HL-60 (cell line): Measurements from ENCODE around the gene MTIF2.
A peak's percentile ranks its signal among the peaks of the same experiment; 100 is the strongest.
"Not testable (repeated sequence)": the region's sequence is repeated elsewhere in the genome, so short reads cannot be mapped to it uniquely, and the experiment has no call there.

ENCODE experiments used
- DNase-seq, 2 experiments: peaks; one replicate each; pipeline ENCODE4 v3.0.0-alpha.2; 2010 to 2020; ENCODE audit warnings: low read depth in 1 of 2, low spot score in 1 of 2
- H3K27ac ChIP-seq: fragments of 250-450 bp; sonication (Bioruptor Pico); replicated peaks from 2 replicates; pipeline ENCODE4 v1.5.1; 2020; ENCODE audit warnings: mild to moderate bottlenecking, moderate library complexity
- H3K27me3 ChIP-seq: fragments of 250-450 bp; sonication (Bioruptor Pico); 2 replicates; pipeline ENCODE4 v1.5.1; 2021; ENCODE audit warnings: mild to moderate bottlenecking, moderate library complexity; ENCODE audit not compliant: insufficient read depth, poor library complexity, severe bottlenecking
- H3K4me3 ChIP-seq: replicated peaks from 2 replicates; pipeline ENCODE4 v1.5.1; 2011; ENCODE audit warnings: mild to moderate bottlenecking, control low read depth, low read length; ENCODE audit not compliant: insufficient read depth
- GABPA ChIP-seq: IDR thresholded peaks from 2 replicates; pipeline ENCODE4 v1.6.1; 2012; ENCODE audit warnings: low read depth
- POLR2AphosphoS5 ChIP-seq: IDR thresholded peaks from 2 replicates; pipeline ENCODE4 v1.6.1; 2012; ENCODE audit warnings: low read depth
- SPI1 ChIP-seq: IDR thresholded peaks from 2 replicates; pipeline ENCODE4 v1.6.1; 2012; ENCODE audit warnings: low read depth, mild to moderate bottlenecking, borderline replicate concordance
- TF ChIP-seq, protein P1 (sequence below): IDR thresholded peaks from one replicate; pipeline ENCODE4 v1.5.1; 2011; ENCODE audit warnings: low read length, control low read depth, inconsistent platforms; ENCODE audit not compliant: insufficient read depth
- TF ChIP-seq, protein P2 (sequence below): IDR thresholded peaks from 2 replicates; pipeline ENCODE4 v1.6.1; 2012; ENCODE audit warnings: low read depth; ENCODE audit not compliant: insufficient replicate concordance

The MTIF2 gene

DNA sequence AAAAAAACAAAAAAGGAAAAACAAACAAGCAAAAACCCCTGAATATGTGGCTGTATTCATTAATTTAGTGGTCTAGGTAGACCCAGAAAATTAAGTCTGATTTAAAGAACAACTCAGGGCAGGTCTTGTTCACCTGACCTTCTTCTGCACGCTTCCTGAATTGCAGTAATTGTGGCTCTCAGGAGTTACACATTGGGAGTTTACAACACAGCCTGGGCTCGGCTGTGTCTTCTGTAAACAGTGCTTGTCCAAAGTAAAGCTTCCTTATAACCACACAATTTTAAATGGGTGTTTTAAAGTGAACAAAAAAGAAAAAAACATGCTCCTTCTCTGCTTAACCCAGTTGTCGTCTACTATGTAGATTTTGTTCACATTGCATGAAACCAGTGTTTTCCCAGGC, 8.3 kb upstream of the MTIF2 start:
- DNase-seq = peak in 1 of 2 experiments; percentile 27
- no peak overlapping the region for H3K27ac ChIP-seq
- H3K4me3 ChIP-seq = no peak overlapping the region
- no peaks in the 10 kb centered on the region for H3K27me3 ChIP-seq
- TF ChIP-seq, protein P1, sequence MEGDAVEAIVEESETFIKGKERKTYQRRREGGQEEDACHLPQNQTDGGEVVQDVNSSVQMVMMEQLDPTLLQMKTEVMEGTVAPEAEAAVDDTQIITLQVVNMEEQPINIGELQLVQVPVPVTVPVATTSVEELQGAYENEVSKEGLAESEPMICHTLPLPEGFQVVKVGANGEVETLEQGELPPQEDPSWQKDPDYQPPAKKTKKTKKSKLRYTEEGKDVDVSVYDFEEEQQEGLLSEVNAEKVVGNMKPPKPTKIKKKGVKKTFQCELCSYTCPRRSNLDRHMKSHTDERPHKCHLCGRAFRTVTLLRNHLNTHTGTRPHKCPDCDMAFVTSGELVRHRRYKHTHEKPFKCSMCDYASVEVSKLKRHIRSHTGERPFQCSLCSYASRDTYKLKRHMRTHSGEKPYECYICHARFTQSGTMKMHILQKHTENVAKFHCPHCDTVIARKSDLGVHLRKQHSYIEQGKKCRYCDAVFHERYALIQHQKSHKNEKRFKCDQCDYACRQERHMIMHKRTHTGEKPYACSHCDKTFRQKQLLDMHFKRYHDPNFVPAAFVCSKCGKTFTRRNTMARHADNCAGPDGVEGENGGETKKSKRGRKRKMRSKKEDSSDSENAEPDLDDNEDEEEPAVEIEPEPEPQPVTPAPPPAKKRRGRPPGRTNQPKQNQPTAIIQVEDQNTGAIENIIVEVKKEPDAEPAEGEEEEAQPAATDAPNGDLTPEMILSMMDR = no peak
- TF ChIP-seq, protein P2, sequence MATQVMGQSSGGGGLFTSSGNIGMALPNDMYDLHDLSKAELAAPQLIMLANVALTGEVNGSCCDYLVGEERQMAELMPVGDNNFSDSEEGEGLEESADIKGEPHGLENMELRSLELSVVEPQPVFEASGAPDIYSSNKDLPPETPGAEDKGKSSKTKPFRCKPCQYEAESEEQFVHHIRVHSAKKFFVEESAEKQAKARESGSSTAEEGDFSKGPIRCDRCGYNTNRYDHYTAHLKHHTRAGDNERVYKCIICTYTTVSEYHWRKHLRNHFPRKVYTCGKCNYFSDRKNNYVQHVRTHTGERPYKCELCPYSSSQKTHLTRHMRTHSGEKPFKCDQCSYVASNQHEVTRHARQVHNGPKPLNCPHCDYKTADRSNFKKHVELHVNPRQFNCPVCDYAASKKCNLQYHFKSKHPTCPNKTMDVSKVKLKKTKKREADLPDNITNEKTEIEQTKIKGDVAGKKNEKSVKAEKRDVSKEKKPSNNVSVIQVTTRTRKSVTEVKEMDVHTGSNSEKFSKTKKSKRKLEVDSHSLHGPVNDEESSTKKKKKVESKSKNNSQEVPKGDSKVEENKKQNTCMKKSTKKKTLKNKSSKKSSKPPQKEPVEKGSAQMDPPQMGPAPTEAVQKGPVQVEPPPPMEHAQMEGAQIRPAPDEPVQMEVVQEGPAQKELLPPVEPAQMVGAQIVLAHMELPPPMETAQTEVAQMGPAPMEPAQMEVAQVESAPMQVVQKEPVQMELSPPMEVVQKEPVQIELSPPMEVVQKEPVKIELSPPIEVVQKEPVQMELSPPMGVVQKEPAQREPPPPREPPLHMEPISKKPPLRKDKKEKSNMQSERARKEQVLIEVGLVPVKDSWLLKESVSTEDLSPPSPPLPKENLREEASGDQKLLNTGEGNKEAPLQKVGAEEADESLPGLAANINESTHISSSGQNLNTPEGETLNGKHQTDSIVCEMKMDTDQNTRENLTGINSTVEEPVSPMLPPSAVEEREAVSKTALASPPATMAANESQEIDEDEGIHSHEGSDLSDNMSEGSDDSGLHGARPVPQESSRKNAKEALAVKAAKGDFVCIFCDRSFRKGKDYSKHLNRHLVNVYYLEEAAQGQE = no peak
- TF ChIP-seq SPI1 = no peak
- TF ChIP-seq POLR2AphosphoS5 = no peak
- no peak for TF ChIP-seq GABPA

DNA sequence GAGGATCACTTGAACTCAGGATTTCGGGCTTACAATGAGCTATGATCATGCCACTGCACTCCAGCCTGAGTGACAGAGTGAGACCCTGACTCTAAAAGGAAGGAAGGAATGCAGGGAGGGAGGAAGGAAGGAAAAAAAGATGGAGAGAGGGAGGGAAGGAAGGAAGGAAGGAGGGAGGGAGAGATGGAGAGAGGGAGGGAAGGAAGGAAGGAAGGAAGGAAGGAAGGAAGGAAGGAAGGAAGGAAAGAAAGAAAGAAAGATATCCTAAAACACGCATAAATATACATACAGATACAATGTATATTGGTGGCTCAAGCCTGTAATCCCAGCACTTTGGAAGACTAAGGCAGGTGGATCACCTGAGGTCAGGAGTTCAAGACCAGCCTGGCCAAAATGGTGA, 5.3 kb upstream of the MTIF2 start:
- H3K27me3 ChIP-seq, DNase-seq, H3K4me3 ChIP-seq, H3K27ac ChIP-seq: not testable (repeated sequence)

DNA sequence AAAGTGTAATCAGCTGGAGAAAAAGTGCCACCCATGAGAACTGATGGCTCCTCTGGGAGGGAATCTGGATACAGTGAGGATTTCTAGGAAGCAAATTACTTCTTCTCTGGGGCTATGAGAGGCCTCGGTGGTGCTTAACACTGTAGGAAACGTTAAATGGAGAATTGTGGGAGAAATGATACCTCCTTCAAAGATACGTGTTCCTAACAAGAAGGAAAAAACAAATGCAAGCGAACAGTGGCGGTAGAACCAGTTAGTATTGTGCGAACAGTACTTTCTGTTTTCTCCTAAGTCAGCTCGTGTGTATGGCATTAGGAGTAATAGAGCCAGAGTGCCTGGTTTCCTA, 587 bp upstream of the MTIF2 start:
- TF ChIP-seq SPI1 = no peak
- TF ChIP-seq, protein P2 = no peak
- TF ChIP-seq, protein P1 = no peak
- TF ChIP-seq POLR2AphosphoS5 = no peak
- TF ChIP-seq GABPA = no peak
- Histone ChIP-seq H3K27ac (peak overlapping the region; percentile 78), H3K4me3 (peak overlapping the region; percentile 97), H3K27me3 (no peaks in the 10 kb centered on the region)
- peak in 1 of 2 experiments; percentile 6 for DNase-seq

DNA sequence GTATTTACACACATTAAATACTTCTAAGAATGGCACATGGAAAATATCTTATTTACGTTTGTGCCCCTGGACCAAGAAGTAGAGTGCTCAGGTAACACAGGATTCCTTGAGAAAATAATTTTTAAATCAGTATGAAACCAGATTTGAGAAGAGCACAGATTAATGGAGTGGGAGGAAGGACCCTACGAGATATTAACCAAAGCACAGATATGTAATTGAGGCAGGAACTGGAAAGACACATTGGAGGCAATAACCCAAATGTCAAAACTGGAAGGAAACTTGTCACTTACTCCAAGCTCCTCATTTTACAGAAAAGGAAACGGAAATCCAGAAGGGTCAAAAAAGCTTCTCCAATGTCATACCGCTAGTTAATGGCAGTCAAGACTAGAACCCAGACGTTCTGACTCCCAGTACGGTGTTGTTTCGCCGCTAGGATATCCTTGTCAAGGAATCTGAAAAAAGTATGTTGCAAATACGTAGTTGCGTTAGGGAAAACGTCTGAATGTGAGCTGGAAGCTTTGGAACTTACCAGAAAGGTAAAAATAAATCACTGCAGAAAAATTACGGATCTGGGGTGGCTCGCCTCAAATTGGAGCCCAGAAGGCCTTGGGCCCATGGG, 634 bp downstream of the MTIF2 start:
- Histone ChIP-seq H3K27me3 (no peaks in the 10 kb centered on the region), H3K27ac (peak overlapping the region; percentile 78), H3K4me3 (peak overlapping the region; percentile 97)
- TF ChIP-seq SPI1 = no peak
- TF ChIP-seq, protein P1 = no peak
- TF ChIP-seq GABPA = no peak
- no peak for TF ChIP-seq POLR2AphosphoS5
- TF ChIP-seq, protein P2 = no peak
- DNase-seq = no peak

DNA sequence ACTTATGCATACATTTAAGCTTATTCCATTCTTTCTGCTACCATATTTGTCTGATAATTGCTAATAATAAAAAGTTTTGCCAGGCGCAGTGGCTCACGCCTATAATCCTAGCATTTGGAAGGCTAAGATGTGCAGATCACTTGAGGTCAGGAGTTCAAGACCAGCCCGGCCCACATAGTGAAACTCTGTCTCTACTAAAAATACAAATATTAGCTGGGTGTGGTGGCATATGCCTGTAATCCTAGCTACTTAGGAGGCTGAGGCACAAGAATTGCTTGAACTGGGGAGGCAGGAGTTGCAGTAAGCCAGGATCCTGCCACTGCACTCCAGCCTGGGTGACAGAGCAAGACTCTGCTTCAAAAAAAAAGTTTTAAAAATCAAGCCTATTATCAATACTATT, 9.4 kb downstream of the MTIF2 start:
- H3K4me3 ChIP-seq, H3K27me3 ChIP-seq, H3K27ac ChIP-seq, DNase-seq: not testable (repeated sequence)
